CD4-positive, alpha-beta T cell (primary cell): ENCODE results near the gene ZNF479. TPM values are rescaled to one million over a fixed set of nuclear protein-coding genes. Genes with fewer than 3 reads are reported as not detected.

Source experiments
- ATAC-seq: fragments of 200-7000 bp; cut with Tn5 transposase; one replicate; pipeline ENCODE4 v1.10.0; 2022; ENCODE audit warnings: mild to moderate bottlenecking; ENCODE audit not compliant: poor library complexity
- CTCF ChIA-PET: fragments of 350-600 bp; sonication (Branson Sonifier 250); formaldehyde crosslinking; loops from one replicate; lab custom pipeline; 2021; ENCODE audit warnings: antibody characterized with exemption, inconsistent platforms; lab: Charles Lee
- POLR2A ChIA-PET: fragments of 350-600 bp; sonication (Branson Sonifier 250); formaldehyde crosslinking; loops from one replicate; lab custom pipeline; 2021; ENCODE audit warnings: antibody characterized with exemption, inconsistent platforms; lab: Charles Lee
- DNase-seq, 14 experiments: peaks; one replicate each; pipeline ENCODE4 v3.0.0-alpha.2; 2013 to 2020; ENCODE audit warnings: mixed read lengths in 2 of 14
- H3K27ac ChIP-seq, 2 donors: one replicate each; pipeline versions ENCODE4 v1.5.1 to v1.7.0; 2013; ENCODE audit warnings: low read length in 2 of 2, low read depth in 1 of 2, mild to moderate bottlenecking in 1 of 2
- H3K27me3 ChIP-seq, 2 experiments: 1 replicate in 1 of 2; 2 replicates in 1 of 2; pipeline versions ENCODE4 v1.6.1 to v1.7.0; 2013; ENCODE audit warnings: low read length in 2 of 2, control low read depth in 1 of 2, mild to moderate bottlenecking in 1 of 2, moderate library complexity in 1 of 2; ENCODE audit not compliant: insufficient read depth in 2 of 2, control insufficient read depth in 1 of 2
- H3K36me3 ChIP-seq: one replicate; pipeline ENCODE4 v1.6.1; 2013; ENCODE audit warnings: low read length, control low read depth; ENCODE audit not compliant: insufficient read depth
- H3K4me1 ChIP-seq: one replicate; pipeline ENCODE4 v1.6.1; 2013; ENCODE audit warnings: low read length, control low read depth; ENCODE audit not compliant: insufficient read depth
- H3K4me3 ChIP-seq: one replicate; pipeline ENCODE4 v1.5.1; 2013; ENCODE audit warnings: mild to moderate bottlenecking, low read length, moderate library complexity
- H3K9me3 ChIP-seq, 2 experiments: 1 replicate in 1 of 2; 2 replicates in 1 of 2; pipeline versions ENCODE4 v1.6.1 to v1.7.0; 2013; ENCODE audit warnings: low read length in 2 of 2, mild to moderate bottlenecking in 2 of 2, control low read depth in 1 of 2, moderate library complexity in 1 of 2; ENCODE audit not compliant: control insufficient read depth in 1 of 2, insufficient read depth in 1 of 2
- H3K27ac Mint-ChIP-seq: one replicate; pipeline ENCODE4 v1.8.0; 2020; ENCODE audit warnings: mixed read lengths
- H3K27me3 Mint-ChIP-seq: one replicate; pipeline ENCODE4 v1.8.0; 2021; ENCODE audit warnings: mixed read lengths
- H3K36me3 Mint-ChIP-seq: one replicate; pipeline ENCODE4 v1.8.0; 2021; ENCODE audit warnings: low read depth, mixed read lengths
- H3K4me1 Mint-ChIP-seq: one replicate; pipeline ENCODE4 v1.8.0; 2021; ENCODE audit warnings: low read depth, mixed read lengths
- H3K4me3 Mint-ChIP-seq: one replicate; pipeline ENCODE4 v1.8.0; 2020; ENCODE audit warnings: mild to moderate bottlenecking, mixed read lengths
- H3K9me3 Mint-ChIP-seq: one replicate; pipeline ENCODE4 v1.8.0; 2020; ENCODE audit warnings: mixed read lengths
- CTCF ChIP-seq: fragments of 200-600 bp; IDR thresholded peaks from one replicate; pipeline ENCODE4 v1.8.0; 2022; ENCODE audit warnings: antibody characterized with exemption, mild to moderate bottlenecking
- intact Hi-C, 2 experiments: fragments of 100-400 bp; cut with DNase I in 1 of 2; cut with micrococcal nuclease in 1 of 2; formaldehyde crosslinking; loops; one replicate each; pipeline versions ENCODE4 v1.15.1 to v1.9.0; 2023 to 2025; cut with DNase I, micrococcal nuclease
- total RNA-seq, 174 experiments: library from RNA in 2 of 174; stranded (reverse) in 2 of 174; gene quantifications; one replicate each; pipeline ENCODE4 v1.2.3 and lab custom pipeline; 2021 to 2026

ZNF479 gene
- total RNA-seq, 2 experiments from 2014 or later = not detected

- Mint-ChIP-seq H3K27me3 (no peaks in the 10 kb centered on the region), H3K4me3 (no peak overlapping the region), H3K27ac (no peak overlapping the region), H3K9me3 (peaks cover 5% of the 10 kb centered on the region), H3K36me3 (no peaks in the 10 kb centered on the region), H3K4me1 (no peaks in the 10 kb centered on the region)
- ChIA-PET CTCF (no interaction called here), POLR2A (no interaction called here)
- Histone ChIP-seq H3K4me3 (no peak overlapping the region), H3K36me3 (no peaks in the 10 kb centered on the region), H3K27ac (no peak overlapping the region), H3K27me3 (no peaks in the 10 kb centered on the region), H3K9me3 (peaks cover 25 to 74% of the 10 kb centered on the region in 2 experiments), H3K4me1 (no peaks in the 10 kb centered on the region)
- DNase-seq = no peak
- intact Hi-C loops = no loop called here
- no peak for TF ChIP-seq CTCF
- ATAC-seq = no peak
These were observed 46.5 kb upstream of the ZNF479 start for GRCh38 chr7:57178768-57179139.

GRCh38 chr7:57177856-57178767, 45.9 kb upstream of the ZNF479 start:
- POLR2A ChIA-PET = no interaction called here
- DNase-seq (no peak), ATAC-seq (no peak)
- Mint-ChIP-seq H3K27ac (no peak overlapping the region), H3K4me1 (no peaks in the 10 kb centered on the region), H3K36me3 (no peaks in the 10 kb centered on the region), H3K4me3 (no peak overlapping the region), H3K9me3 (peaks cover 5% of the 10 kb centered on the region), H3K27me3 (no peaks in the 10 kb centered on the region)
- TF ChIP-seq CTCF = no peak
- H3K27me3 ChIP-seq = no peaks in the 10 kb centered on the region
- no peaks in the 10 kb centered on the region for H3K36me3 ChIP-seq
- CTCF ChIA-PET = no interaction called here
- H3K27ac ChIP-seq = no peak overlapping the region
- H3K4me3 ChIP-seq = no peak overlapping the region
- no peaks in the 10 kb centered on the region for H3K4me1 ChIP-seq
- intact Hi-C loops = no loop called here
- peaks cover 25 to 72% of the 10 kb centered on the region in 2 experiments for H3K9me3 ChIP-seq

- no peak overlapping the region for H3K27ac Mint-ChIP-seq
- no peaks in the 10 kb centered on the region for H3K4me1 Mint-ChIP-seq
- Histone ChIP-seq H3K4me3 (no peak overlapping the region), H3K27ac (no peak overlapping the region), H3K36me3 (no peaks in the 10 kb centered on the region), H3K4me1 (no peaks in the 10 kb centered on the region), H3K27me3 (no peaks in the 10 kb centered on the region), H3K9me3 (peaks cover 25 to 61% of the 10 kb centered on the region in 2 experiments)
- intact Hi-C loops = no loop called here
- H3K9me3 Mint-ChIP-seq = peaks cover 5% of the 10 kb centered on the region
- H3K36me3 Mint-ChIP-seq = no peaks in the 10 kb centered on the region
- H3K4me3 Mint-ChIP-seq = no peak overlapping the region
- H3K27me3 Mint-ChIP-seq = no peaks in the 10 kb centered on the region
- DNase-seq (no peak), ATAC-seq (no peak)
- no peak for TF ChIP-seq CTCF
- POLR2A ChIA-PET = no interaction called here
- CTCF ChIA-PET = no interaction called here
These were observed 44.8 kb upstream of the ZNF479 start for GRCh38 chr7:57176928-57177635.
